BE2C (cell line): Measurements from ENCODE around the gene ADGB.

ENCODE experiments used
- DNase-seq: peaks from one replicate; pipeline ENCODE4 v3.0.0-alpha.2; 2020
- H3K27me3 ChIP-seq: fragments of 250-450 bp; sonication (Bioruptor Pico); 2 replicates; pipeline ENCODE4 v1.5.1; 2020; ENCODE audit warnings: mild to moderate bottlenecking
- H3K36me3 ChIP-seq: fragments of 250-450 bp; sonication (Bioruptor Pico); 2 replicates; pipeline ENCODE4 v1.5.1; 2020; ENCODE audit warnings: mild to moderate bottlenecking
- H3K4me1 ChIP-seq: fragments of 250-450 bp; sonication (Bioruptor Pico); 2 replicates; pipeline ENCODE4 v1.5.1; 2020
- H3K4me3 ChIP-seq: 2 replicates; pipeline ENCODE4 v1.5.1; 2011; ENCODE audit warnings: low read depth, low read length
- H3K9me3 ChIP-seq: fragments of 250-450 bp; sonication (Bioruptor Pico); 2 replicates; pipeline ENCODE4 v1.5.1; 2020
- TF ChIP-seq, protein P1 (sequence below): IDR thresholded peaks from 2 replicates; pipeline ENCODE4 v1.5.1; 2012; ENCODE audit warnings: mild to moderate bottlenecking, low read depth, low read length

The ADGB gene

GRCh38 chr6:146666909-146667308, 68.1 kb downstream of the ADGB start:
- Histone ChIP-seq H3K4me3 (no peak overlapping the region), H3K4me1 (no peaks in the 10 kb centered on the region), H3K9me3 (no peaks in the 10 kb centered on the region), H3K36me3 (no peaks in the 10 kb centered on the region), H3K27me3 (no peaks in the 10 kb centered on the region)
- TF ChIP-seq, protein P1, sequence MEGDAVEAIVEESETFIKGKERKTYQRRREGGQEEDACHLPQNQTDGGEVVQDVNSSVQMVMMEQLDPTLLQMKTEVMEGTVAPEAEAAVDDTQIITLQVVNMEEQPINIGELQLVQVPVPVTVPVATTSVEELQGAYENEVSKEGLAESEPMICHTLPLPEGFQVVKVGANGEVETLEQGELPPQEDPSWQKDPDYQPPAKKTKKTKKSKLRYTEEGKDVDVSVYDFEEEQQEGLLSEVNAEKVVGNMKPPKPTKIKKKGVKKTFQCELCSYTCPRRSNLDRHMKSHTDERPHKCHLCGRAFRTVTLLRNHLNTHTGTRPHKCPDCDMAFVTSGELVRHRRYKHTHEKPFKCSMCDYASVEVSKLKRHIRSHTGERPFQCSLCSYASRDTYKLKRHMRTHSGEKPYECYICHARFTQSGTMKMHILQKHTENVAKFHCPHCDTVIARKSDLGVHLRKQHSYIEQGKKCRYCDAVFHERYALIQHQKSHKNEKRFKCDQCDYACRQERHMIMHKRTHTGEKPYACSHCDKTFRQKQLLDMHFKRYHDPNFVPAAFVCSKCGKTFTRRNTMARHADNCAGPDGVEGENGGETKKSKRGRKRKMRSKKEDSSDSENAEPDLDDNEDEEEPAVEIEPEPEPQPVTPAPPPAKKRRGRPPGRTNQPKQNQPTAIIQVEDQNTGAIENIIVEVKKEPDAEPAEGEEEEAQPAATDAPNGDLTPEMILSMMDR: no peak
- DNase-seq: no peak

DNA sequence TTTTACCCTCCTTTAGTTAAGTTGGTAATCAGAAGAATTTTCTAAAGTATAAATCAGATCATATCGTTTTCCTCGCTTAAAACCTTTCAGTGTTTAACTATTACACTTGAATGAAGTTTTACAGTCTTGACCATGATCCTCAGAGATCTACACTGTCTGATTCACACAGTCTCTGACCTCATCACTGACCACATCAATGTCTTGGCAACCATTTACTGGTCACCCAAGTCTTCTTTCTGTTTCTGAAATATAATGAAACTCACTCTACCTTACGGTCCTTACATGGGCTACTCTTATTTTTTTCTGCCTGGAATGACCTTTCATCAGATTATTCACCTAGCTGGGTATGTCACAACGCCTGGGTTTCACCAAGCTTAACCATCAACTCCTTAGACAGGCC, 71.4 kb downstream of the ADGB start:
- no peaks in the 10 kb centered on the region for H3K9me3 ChIP-seq
- DNase-seq: no peak
- no peaks in the 10 kb centered on the region for H3K27me3 ChIP-seq
- no peaks in the 10 kb centered on the region for H3K36me3 ChIP-seq
- H3K4me3 ChIP-seq: no peak overlapping the region
- TF ChIP-seq, protein P1: no peak
- H3K4me1 ChIP-seq: no peaks in the 10 kb centered on the region

- H3K4me1 ChIP-seq: no peaks in the 10 kb centered on the region
- TF ChIP-seq, protein P1: no peak
- no peak overlapping the region for H3K4me3 ChIP-seq
- no peaks in the 10 kb centered on the region for H3K36me3 ChIP-seq
- DNase-seq: no peak
- no peaks in the 10 kb centered on the region for H3K9me3 ChIP-seq
- peaks cover 4% of the 10 kb centered on the region; the same call in 1 of the 2 replicates for H3K27me3 ChIP-seq
Measured at GRCh38 chr6:146673069-146673468, 74.3 kb downstream of the ADGB start.

- Histone ChIP-seq H3K36me3 (no peaks in the 10 kb centered on the region), H3K4me1 (no peaks in the 10 kb centered on the region), H3K4me3 (no peak overlapping the region), H3K27me3 (peaks cover 4% of the 10 kb centered on the region; the same call in 1 of the 2 replicates), H3K9me3 (no peaks in the 10 kb centered on the region)
- TF ChIP-seq, protein P1: no peak
- no peak for DNase-seq
Measured at GRCh38 chr6:146679386-146679785, 80.6 kb downstream of the ADGB start.

DNA sequence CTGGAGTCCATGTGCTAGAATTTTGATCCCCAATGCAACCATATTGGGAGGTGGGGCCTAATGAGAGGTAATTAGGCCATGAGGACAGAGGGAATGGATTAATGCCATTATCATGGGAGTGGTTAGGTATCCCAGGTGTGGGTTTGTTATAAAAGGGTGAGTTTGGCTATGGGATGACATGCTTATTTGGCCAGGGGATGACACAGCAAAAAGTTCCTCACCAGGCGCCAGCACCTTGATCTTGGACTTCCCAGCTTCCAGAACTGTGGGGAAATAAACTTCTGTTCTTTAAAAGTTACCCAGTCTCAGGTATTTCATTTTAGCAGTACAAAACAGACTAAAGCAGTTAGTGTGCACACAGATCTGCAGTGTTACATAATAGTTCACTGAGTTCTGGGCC, 84.1 kb downstream of the ADGB start:
- no peaks in the 10 kb centered on the region for H3K4me1 ChIP-seq
- H3K27me3 ChIP-seq: peaks cover under 1% of the 10 kb centered on the region; the same call in 1 of the 2 replicates
- H3K4me3 ChIP-seq: no peak overlapping the region
- H3K36me3 ChIP-seq: no peaks in the 10 kb centered on the region
- H3K9me3 ChIP-seq: no peaks in the 10 kb centered on the region
- TF ChIP-seq, protein P1: no peak
- no peak for DNase-seq

DNA sequence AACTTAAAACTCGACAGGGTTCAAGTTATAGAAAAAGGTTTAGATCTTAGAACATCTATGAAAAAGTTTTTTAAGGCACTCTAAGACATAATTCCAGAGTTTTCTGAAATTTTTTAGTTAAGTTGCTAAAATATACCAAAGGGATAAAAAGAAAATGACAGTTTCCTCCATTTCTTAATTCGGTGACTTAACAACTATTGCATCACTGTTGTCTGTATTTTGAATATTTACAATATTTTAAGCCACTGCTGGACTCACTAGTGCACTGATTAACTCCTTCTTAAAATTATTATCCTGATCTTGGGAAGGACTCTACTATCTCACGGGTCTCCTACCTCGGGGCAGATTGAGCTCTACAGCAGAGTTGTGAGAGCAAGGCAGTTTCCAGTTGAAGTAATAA, 91.0 kb downstream of the ADGB start:
- Histone ChIP-seq H3K36me3 (no peaks in the 10 kb centered on the region), H3K4me3 (no peak overlapping the region), H3K27me3 (peaks cover 6% of the 10 kb centered on the region; the same call in 1 of the 2 replicates), H3K4me1 (no peaks in the 10 kb centered on the region), H3K9me3 (no peaks in the 10 kb centered on the region)
- TF ChIP-seq, protein P1: no peak
- DNase-seq: no peak
